Hepatocyte (in vitro differentiated cells): ENCODE data around the gene DENND4A.

ENCODE experiments used
- CTCF ChIP-seq: fragments of 200-600 bp; sonication (generic); IDR thresholded peaks from 2 replicates; pipeline ENCODE4 v1.5.1; 2016; ENCODE audit warnings: antibody characterized with exemption, mild to moderate bottlenecking; ENCODE audit not compliant: poor library complexity
- EZH2 ChIP-seq: fragments of 200-600 bp; sonication (generic); IDR thresholded peaks from 2 replicates; pipeline ENCODE4 v1.6.1; 2016; ENCODE audit warnings: antibody characterized with exemption, mild to moderate bottlenecking, borderline replicate concordance
- EZH2phosphoT487 ChIP-seq: fragments of 200-600 bp; sonication (generic); IDR thresholded peaks from one replicate; pipeline ENCODE4 v1.6.1; 2018; ENCODE audit warnings: antibody characterized with exemption, mild to moderate bottlenecking, low read depth, moderate library complexity; ENCODE audit not compliant: unreplicated experiment, severe bottlenecking

GRCh38 chr15:65638681-65639089 lies 153.4 kb downstream of the DENND4A start:
- peak; percentile 92 for TF ChIP-seq CTCF
- no peak for TF ChIP-seq EZH2phosphoT487
- no peak for TF ChIP-seq EZH2
